HL-60/S4 (cell line): Measurements from ENCODE around the gene RNF141.

Experiments used
- in situ Hi-C: fragments of 300-500 bp; cut with MboI; formaldehyde crosslinking; loops from 2 replicates; pipeline ENCODE4 v1.14.3; 2022; ENCODE audit warnings: low sequenced_read_pairs

The RNF141 gene

GRCh38 chr11:10561947-10562346, 21.0 kb upstream of the RNF141 start:
- in situ Hi-C loops = no loop called here

GRCh38 chr11:10561043-10561818, 20.2 kb upstream of the RNF141 start:
- in situ Hi-C loops = no loop called here

- in situ Hi-C loops = no loop called here
Measured at GRCh38 chr11:10558288-10558687, 17.3 kb upstream of the RNF141 start.

- in situ Hi-C loops = no loop called here
Measured at GRCh38 chr11:10556590-10556989, 15.6 kb upstream of the RNF141 start.

GRCh38 chr11:10551845-10552352, 10.9 kb upstream of the RNF141 start:
- in situ Hi-C loops = no loop called here

- in situ Hi-C loops = no loop called here
Measured at GRCh38 chr11:10551290-10551592, 10.3 kb upstream of the RNF141 start.

- in situ Hi-C loops = no loop called here
Measured at GRCh38 chr11:10550503-10551289, 9.7 kb upstream of the RNF141 start.

- in situ Hi-C loops = no loop called here
Measured at GRCh38 chr11:10544491-10545465, 3.8 kb upstream of the RNF141 start.

- in situ Hi-C loops = no loop called here
Measured at GRCh38 chr11:10543782-10544181, 2.8 kb upstream of the RNF141 start.

- in situ Hi-C loops = no loop called here
Measured at GRCh38 chr11:10542776-10543175, 1.8 kb upstream of the RNF141 start.

- in situ Hi-C loops = no loop called here
Measured at GRCh38 chr11:10541561-10541930, 559 bp upstream of the RNF141 start.

- in situ Hi-C loops = no loop called here
Measured at GRCh38 chr11:10540546-10540914, 457 bp downstream of the RNF141 start.

GRCh38 chr11:10539339-10539738, 1.6 kb downstream of the RNF141 start:
- in situ Hi-C loops = no loop called here

GRCh38 chr11:10538924-10539323, 2.1 kb downstream of the RNF141 start:
- in situ Hi-C loops = no loop called here

- in situ Hi-C loops = no loop called here
Measured at GRCh38 chr11:10537600-10537999, 3.4 kb downstream of the RNF141 start.

- in situ Hi-C loops = no loop called here
Measured at GRCh38 chr11:10534316-10534715, 6.7 kb downstream of the RNF141 start.

- in situ Hi-C loops = no loop called here
Measured at GRCh38 chr11:10533323-10533722, 7.7 kb downstream of the RNF141 start.

GRCh38 chr11:10532526-10532925, 8.5 kb downstream of the RNF141 start:
- in situ Hi-C loops = no loop called here

- in situ Hi-C loops = no loop called here
Measured at GRCh38 chr11:10529279-10529678, 11.7 kb downstream of the RNF141 start.

- in situ Hi-C loops = no loop called here
Measured at GRCh38 chr11:10528121-10528520, 12.9 kb downstream of the RNF141 start.
